ENCODE results near the gene SORCS2.

Gene SORCS2

GRCh38 chr4:7286170-7286569 is 93.8 kb downstream of the SORCS2 start:
- Histone ChIP-seq H3K4me3 (ENCODE audit: low read depth, low read length) (no peak overlapping the region), H3K9me3 (no peaks in the 10 kb centered on the region), H3K27me3 (no peaks in the 10 kb centered on the region), H3K36me3 (no peaks in the 10 kb centered on the region), H3K4me1 (peaks cover 13% of the 10 kb centered on the region)
- TF ChIP-seq CTCF (IDR thresholded peaks at IDR 0.05; ENCODE audit: low read depth, low read length), result no peak
- no peak for DNase-seq

- TF ChIP-seq CTCF (IDR thresholded peaks at IDR 0.05; ENCODE audit: low read depth, low read length), result no peak
- Histone ChIP-seq H3K4me3 (ENCODE audit: low read depth, low read length) (no peak overlapping the region), H3K36me3 (no peaks in the 10 kb centered on the region), H3K9me3 (no peaks in the 10 kb centered on the region), H3K27me3 (no peaks in the 10 kb centered on the region), H3K4me1 (peaks cover 10% of the 10 kb centered on the region)
- DNase-seq, result no peak
Observed at GRCh38 chr4:7286798-7287197, 94.5 kb downstream of the SORCS2 start.

GRCh38 chr4:7287274-7287917 is 95.1 kb downstream of the SORCS2 start:
- H3K9me3 ChIP-seq, result no peaks in the 10 kb centered on the region
- H3K36me3 ChIP-seq, result no peaks in the 10 kb centered on the region
- H3K4me1 ChIP-seq, result peaks cover 8% of the 10 kb centered on the region
- DNase-seq, result no peak
- H3K4me3 ChIP-seq (ENCODE audit: low read depth, low read length), result no peak overlapping the region
- no peak for TF ChIP-seq CTCF (IDR thresholded peaks at IDR 0.05; ENCODE audit: low read depth, low read length)
- H3K27me3 ChIP-seq, result no peaks in the 10 kb centered on the region

GRCh38 chr4:7287918-7288280 is 95.6 kb downstream of the SORCS2 start:
- DNase-seq, result no peak
- no peak for TF ChIP-seq CTCF (IDR thresholded peaks at IDR 0.05; ENCODE audit: low read depth, low read length)
- H3K36me3 ChIP-seq, result no peaks in the 10 kb centered on the region
- H3K9me3 ChIP-seq, result no peaks in the 10 kb centered on the region
- no peaks in the 10 kb centered on the region for H3K27me3 ChIP-seq
- H3K4me3 ChIP-seq (ENCODE audit: low read depth, low read length), result no peak overlapping the region
- peaks cover 5% of the 10 kb centered on the region for H3K4me1 ChIP-seq

- no peak for DNase-seq
- Histone ChIP-seq H3K9me3 (no peaks in the 10 kb centered on the region), H3K4me3 (ENCODE audit: low read depth, low read length) (no peak overlapping the region), H3K27me3 (no peaks in the 10 kb centered on the region), H3K36me3 (no peaks in the 10 kb centered on the region), H3K4me1 (peaks cover 5% of the 10 kb centered on the region)
- TF ChIP-seq CTCF (IDR thresholded peaks at IDR 0.05; ENCODE audit: low read depth, low read length), result no peak
Observed at GRCh38 chr4:7288751-7289523, 96.6 kb downstream of the SORCS2 start.

- no peak for DNase-seq
- TF ChIP-seq CTCF (IDR thresholded peaks at IDR 0.05; ENCODE audit: low read depth, low read length), result no peak
- H3K4me3 ChIP-seq (ENCODE audit: low read depth, low read length), result no peak overlapping the region
Observed at GRCh38 chr4:7289589-7289988, 97.3 kb downstream of the SORCS2 start.

More at GRCh38 chr4:7289589-7289988, 97.3 kb downstream of the SORCS2 start:
- H3K36me3 ChIP-seq, result no peaks in the 10 kb centered on the region
- peaks cover 5% of the 10 kb centered on the region for H3K4me1 ChIP-seq
- H3K27me3 ChIP-seq, result no peaks in the 10 kb centered on the region
- no peaks in the 10 kb centered on the region for H3K9me3 ChIP-seq

Measured in BE2C (cell line).